ENCODE data around the gene RAMACL.

GRCh38 chr6:166546653-166547052, 39.8 kb downstream of the RAMACL start:
- no peak for TF ChIP-seq POLR2AphosphoS5 (IDR thresholded peaks at IDR 0.05; ENCODE audit: low read depth, low read length)
- TF ChIP-seq FOSL1 (IDR thresholded peaks at IDR 0.05; ENCODE audit: low read depth) = no peak
- TF ChIP-seq CTCF (IDR thresholded peaks at IDR 0.05 in 2 of 3, conservative IDR thresholded peaks at IDR 0.05 in 1 of 3; ENCODE audit: borderline replicate concordance in 1 of 3, insufficient read depth in 1 of 3, low read depth in 2 of 3, low read length in 2 of 3) = no peak
- no peak for TF ChIP-seq TCF7L2 (IDR thresholded peaks at IDR 0.05; ENCODE audit: borderline replicate concordance, extremely low read depth, insufficient read depth, insufficient read length)
- no peak for TF ChIP-seq RAD21 (IDR thresholded peaks at IDR 0.05; ENCODE audit: low read depth)
- no peak for TF ChIP-seq ZFX (IDR thresholded peaks at IDR 0.05)
- TF ChIP-seq, protein P1, sequence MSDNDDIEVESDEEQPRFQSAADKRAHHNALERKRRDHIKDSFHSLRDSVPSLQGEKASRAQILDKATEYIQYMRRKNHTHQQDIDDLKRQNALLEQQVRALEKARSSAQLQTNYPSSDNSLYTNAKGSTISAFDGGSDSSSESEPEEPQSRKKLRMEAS (IDR thresholded peaks at IDR 0.05) = no peak
- no peak for TF ChIP-seq ZBTB33 (IDR thresholded peaks at IDR 0.05; ENCODE audit: extremely low read depth, insufficient replicate concordance, low read length)

Data from HCT116 (cell line).